Ecto neural progenitor cell (in vitro differentiated cells): ENCODE measurements around the gene PDSS1.

Experiments
- DNase-seq: peaks from one replicate; pipeline ENCODE4 v3.0.0-alpha.2; 2018; ENCODE audit warnings: low spot score

Gene PDSS1

GRCh38 chr10:26699631-26700030, 2.1 kb downstream of the PDSS1 start:
- DNase-seq = no peak

- DNase-seq = no peak
Observed at GRCh38 chr10:26700884-26701630, 3.6 kb downstream of the PDSS1 start.

DNA sequence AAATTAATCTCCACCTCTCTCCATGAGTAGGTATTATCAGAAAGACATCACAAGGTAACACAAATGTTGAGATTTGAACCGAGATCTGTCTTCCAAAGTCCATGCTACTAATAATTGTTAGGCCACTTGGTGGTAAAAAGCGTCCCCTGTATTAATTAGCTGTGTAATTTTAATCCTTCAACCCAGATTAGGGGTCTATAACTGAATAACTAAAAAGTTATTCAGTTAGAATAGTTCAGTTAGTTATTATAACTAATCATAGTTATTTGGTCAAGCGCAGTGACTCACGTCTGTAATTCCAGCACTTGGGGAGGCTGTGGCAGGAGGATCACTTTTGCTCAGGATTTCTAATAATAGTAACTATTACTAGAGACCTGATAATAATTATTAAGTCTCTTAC, 5.6 kb downstream of the PDSS1 start:
- no peak for DNase-seq

DNA sequence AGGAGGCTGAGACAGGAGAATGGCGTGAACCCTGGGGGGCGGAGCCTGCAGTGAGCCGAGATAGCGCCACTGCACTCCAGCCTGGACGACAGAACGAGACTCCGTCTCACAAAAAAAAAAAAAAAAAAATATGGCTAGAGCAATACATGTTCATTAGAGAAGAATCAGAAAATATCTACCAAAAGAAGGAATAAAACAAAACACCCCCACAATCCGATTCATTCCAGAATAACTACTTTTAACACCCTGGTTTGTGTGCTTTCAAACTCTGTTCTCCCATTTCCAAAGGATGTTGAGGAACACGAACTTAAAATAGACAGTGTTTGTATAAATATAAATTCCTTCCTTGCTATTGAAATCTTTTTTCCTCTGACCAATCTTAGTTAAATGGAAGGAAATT, 6.5 kb downstream of the PDSS1 start:
- no peak for DNase-seq

GRCh38 chr10:26706206-26706605, 8.7 kb downstream of the PDSS1 start:
- no peak for DNase-seq

DNA sequence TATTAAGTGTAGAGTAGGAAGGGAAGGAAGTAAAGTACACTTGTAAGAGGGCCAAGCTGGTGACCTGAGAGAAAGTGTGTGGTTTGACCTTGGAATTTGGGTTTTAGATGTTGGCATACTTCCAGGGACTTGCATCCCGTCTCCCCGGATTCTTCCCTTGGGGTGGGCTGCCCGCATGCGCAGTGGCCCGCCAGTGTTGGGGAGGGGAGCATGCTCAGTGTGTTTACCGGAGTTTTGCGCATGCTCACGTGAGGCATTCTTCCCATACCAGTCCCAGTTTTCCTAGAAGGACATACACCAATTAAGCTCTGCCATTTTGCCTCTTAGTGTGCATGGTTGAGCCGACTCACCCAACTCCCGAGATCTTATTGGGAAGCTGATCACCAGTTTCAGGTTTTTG, 9.4 kb downstream of the PDSS1 start:
- no peak for DNase-seq

GRCh38 chr10:26711324-26711723, 13.8 kb downstream of the PDSS1 start:
- no peak for DNase-seq

- DNase-seq = no peak
Observed at GRCh38 chr10:26714415-26715136, 17.1 kb downstream of the PDSS1 start.

DNA sequence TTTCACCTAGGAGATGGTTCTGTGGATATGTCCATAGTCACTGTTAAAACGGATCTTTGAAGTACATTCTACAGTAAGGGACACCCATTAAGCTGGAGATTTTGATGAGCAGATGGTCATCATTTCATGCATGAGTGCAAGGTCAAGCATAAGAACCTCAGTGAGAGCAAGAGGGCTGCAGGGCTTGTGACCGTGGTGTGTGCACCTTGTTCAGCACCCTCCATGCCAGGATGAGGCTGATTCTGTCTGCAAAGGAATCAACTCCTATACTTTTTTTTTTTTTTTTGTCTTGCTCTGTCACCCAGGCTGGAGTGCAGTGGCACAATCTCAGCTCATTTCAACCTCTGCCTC, 17.6 kb downstream of the PDSS1 start:
- no peak for DNase-seq

GRCh38 chr10:26717476-26717875, 20.0 kb downstream of the PDSS1 start:
- DNase-seq = no peak

DNA sequence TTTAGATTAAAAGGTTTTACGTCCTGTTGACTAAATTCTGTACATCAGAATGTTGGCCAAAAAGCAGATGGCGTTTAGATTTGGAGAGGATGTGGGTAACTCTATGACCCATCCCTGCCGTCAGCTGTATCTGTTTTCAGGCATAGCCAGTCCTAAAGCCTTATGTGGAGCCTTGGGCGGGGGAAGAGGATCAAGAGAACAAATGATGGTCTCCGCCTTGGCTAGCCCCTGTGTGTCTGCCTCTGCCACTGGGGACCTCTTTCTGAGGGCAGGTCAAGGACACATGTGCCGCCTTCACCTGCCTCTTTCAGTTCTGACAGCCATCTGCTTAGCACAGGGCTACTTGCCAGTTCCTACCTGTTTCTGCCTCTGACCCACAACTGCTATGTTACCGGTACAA, 24.1 kb downstream of the PDSS1 start:
- DNase-seq = no peak

DNA sequence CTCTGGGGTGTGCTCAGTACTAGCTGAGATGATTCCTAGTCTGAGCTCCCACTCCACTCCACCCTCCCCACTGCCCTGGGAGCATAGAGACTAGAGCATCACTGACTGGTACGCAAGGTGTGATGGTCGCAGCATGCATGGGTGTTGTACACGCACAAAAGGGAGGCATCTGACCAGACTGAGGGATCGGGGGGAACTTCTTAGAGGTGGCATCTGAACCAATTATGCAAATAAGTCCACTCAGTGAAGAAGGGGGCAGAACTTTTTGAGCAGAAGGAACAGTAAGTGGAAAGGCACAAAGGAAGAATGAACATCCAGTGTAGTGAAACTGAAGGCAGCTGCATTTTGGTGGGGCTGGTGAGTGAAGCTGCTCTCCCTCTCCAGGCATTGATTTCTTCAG, 25.5 kb downstream of the PDSS1 start:
- no peak for DNase-seq

GRCh38 chr10:26725837-26726727, 28.6 kb downstream of the PDSS1 start:
- DNase-seq = no peak

GRCh38 chr10:26727005-26727404, 29.5 kb downstream of the PDSS1 start:
- DNase-seq = no peak

DNA sequence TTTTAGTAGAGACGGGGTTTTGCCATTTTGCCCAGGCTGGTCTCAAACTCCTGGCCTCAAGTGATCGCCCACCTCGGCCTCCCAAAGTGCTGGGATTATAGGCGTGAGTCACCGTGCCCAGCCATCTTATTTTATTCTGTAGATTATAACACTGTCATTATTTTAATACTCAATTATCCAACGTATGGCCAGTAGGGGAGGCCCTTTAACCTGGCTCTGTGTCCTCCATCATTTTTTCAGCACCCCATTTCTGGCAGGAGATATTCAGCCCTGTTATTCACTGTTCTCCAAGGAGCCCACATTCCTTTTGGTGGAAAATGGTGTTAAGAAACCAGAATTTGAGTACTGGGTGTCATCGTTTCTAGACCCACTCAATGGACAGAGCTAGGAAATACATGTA, 31.5 kb downstream of the PDSS1 start:
- no peak for DNase-seq

DNA sequence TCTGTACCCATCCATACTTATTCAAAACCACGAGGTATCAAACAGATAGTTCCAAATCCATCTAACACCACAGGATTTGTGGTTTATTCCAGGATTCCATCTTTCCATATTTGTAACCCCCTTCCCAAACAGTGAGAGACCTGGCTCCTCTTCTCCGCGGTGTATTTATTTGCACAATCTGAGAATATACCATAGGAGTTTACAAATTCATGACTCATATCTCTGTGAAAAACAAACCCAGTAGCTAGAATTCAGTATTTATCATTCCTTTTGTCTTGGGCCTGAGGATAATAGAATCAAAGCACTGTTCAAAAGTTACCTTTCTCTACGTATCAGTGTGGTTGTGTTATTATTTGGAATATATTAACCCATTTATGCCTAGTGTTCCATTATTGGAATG, 31.9 kb downstream of the PDSS1 start:
- DNase-seq = no peak

- DNase-seq = no peak
Observed at GRCh38 chr10:26730552-26730951, 33.1 kb downstream of the PDSS1 start.

DNA sequence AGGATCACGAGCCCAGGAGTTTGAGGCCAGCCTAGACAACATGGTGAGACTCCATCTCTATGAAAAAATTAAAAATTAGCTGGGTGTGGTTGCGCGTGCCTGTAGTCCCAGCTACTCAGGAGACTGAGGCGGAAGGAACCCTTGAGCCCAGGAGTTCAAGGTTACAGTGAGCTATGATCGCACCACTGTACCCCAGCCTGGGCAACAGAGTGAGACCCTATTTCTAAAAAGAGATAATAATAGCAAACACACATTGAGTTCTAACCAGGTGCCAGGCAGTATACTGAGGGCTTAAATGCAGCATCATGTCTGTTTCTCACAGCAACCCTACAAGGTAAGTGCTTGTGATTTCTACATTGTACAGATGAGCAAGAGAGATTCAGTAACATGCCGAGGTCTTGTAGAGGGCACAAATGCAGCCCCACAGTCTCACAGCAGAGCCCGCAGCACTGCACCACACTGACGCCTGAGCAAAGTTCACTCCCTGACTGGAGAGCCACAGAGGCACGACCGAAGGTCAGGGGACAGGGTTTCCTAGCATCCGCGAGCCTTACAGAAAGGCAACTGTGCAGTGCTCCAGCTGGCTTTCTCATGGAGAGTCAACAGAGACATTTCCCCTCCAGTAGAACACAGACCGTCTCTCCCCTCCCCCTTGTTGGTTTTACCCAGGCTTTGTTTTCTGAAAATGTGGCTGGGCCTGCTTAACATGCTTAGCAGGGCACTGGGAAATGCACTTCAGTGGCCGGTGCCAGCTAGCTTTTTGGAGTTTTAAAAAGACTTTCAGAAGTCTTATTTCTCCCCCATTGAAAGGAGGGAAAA, 36.5 kb downstream of the PDSS1 start:
- peak; percentile 55 for DNase-seq

GRCh38 chr10:26735435-26735834, 37.9 kb downstream of the PDSS1 start:
- no peak for DNase-seq

DNA sequence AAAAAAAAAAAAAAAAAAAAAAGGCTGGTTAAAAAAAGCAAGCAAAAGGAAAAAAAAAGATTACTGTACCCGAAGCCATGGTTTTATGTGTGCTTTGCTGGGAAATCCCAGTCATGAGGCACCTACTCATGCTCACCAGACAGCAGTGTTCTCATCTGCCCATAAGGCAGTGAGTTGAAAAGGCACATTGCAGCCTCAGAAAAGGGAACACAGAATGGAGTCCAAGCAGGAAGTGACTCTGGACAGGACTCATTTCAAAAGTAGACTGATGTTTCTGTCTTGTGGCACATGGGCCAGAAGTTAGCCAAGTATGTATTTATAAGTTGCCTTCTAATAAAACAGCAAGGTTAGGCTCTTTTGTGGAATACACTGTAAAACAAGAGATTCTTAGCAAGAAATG, 40.2 kb downstream of the PDSS1 start:
- no peak for DNase-seq

- DNase-seq = no peak
Observed at GRCh38 chr10:26738301-26738911, 40.9 kb downstream of the PDSS1 start.
